Measurements from ENCODE around the gene DCDC2.

DCDC2 gene

GRCh38 chr6:24327756-24328155 is 30.1 kb downstream of the DCDC2 start:
- TF ChIP-seq, protein P1, sequence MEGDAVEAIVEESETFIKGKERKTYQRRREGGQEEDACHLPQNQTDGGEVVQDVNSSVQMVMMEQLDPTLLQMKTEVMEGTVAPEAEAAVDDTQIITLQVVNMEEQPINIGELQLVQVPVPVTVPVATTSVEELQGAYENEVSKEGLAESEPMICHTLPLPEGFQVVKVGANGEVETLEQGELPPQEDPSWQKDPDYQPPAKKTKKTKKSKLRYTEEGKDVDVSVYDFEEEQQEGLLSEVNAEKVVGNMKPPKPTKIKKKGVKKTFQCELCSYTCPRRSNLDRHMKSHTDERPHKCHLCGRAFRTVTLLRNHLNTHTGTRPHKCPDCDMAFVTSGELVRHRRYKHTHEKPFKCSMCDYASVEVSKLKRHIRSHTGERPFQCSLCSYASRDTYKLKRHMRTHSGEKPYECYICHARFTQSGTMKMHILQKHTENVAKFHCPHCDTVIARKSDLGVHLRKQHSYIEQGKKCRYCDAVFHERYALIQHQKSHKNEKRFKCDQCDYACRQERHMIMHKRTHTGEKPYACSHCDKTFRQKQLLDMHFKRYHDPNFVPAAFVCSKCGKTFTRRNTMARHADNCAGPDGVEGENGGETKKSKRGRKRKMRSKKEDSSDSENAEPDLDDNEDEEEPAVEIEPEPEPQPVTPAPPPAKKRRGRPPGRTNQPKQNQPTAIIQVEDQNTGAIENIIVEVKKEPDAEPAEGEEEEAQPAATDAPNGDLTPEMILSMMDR (conservative IDR thresholded peaks at IDR 0.05; ENCODE audit: low read depth, low read length), result no peak

GRCh38 chr6:24325978-24326377 is 31.9 kb downstream of the DCDC2 start:
- no peak overlapping the region for H3K4me3 ChIP-seq (IDR thresholded peaks at IDR 0.05; ENCODE audit: insufficient read depth, low read depth, low read length)
- H3K4me2 ChIP-seq, result no peak overlapping the region
- H3K4me1 ChIP-seq (ENCODE audit: low read depth, poor library complexity, severe bottlenecking), result no peaks in the 10 kb centered on the region
- H3K27me3 ChIP-seq (ENCODE audit: insufficient read depth, low read depth), result no peaks in the 10 kb centered on the region
- H3K79me2 ChIP-seq (ENCODE audit: insufficient read depth, low read depth), result no peaks in the 10 kb centered on the region
- TF ChIP-seq, protein P1 (conservative IDR thresholded peaks at IDR 0.05; ENCODE audit: low read depth, low read length), result no peak
- no peak overlapping the region for H3K9ac ChIP-seq
- no peak overlapping the region for H2AFZ ChIP-seq (ENCODE audit: low read depth)
- H3K36me3 ChIP-seq (ENCODE audit: insufficient read depth), result no peaks in the 10 kb centered on the region
- H3K27ac ChIP-seq, result no peak overlapping the region
- no peaks in the 10 kb centered on the region for H4K20me1 ChIP-seq (ENCODE audit: insufficient read depth)

More at GRCh38 chr6:24327756-24328155, 30.1 kb downstream of the DCDC2 start:
- Histone ChIP-seq H3K4me1 (ENCODE audit: low read depth, poor library complexity, severe bottlenecking) (no peaks in the 10 kb centered on the region), H3K79me2 (ENCODE audit: insufficient read depth, low read depth) (no peaks in the 10 kb centered on the region), H3K27me3 (ENCODE audit: insufficient read depth, low read depth) (no peaks in the 10 kb centered on the region), H3K4me2 (no peak overlapping the region), H3K4me3 (IDR thresholded peaks at IDR 0.05; ENCODE audit: insufficient read depth, low read depth, low read length) (no peak overlapping the region), H3K9ac (no peak overlapping the region), H4K20me1 (ENCODE audit: insufficient read depth) (no peaks in the 10 kb centered on the region), H3K36me3 (ENCODE audit: insufficient read depth) (no peaks in the 10 kb centered on the region), H2AFZ (ENCODE audit: low read depth) (no peak overlapping the region), H3K27ac (no peak overlapping the region)

DNA sequence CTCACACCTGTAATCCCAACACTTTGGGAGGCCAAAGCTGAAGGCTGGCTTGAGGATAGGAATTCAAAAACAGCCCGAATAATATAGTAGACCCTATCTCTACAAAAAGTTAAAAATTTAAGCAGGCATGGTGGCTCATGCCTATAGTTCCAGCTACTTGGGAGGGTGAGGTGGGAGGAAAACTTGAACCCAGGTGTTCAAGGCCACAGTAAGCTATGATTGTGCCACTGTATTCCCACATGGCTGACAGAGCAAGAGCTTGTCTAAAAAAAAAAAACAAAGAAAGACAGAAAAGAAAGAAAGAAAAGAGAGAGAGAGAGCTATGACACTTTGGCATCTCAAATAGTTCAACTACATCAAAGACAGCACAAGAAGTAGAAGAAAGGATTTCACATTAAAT is 33.2 kb downstream of the DCDC2 start:
- Histone ChIP-seq H3K4me3 (IDR thresholded peaks at IDR 0.05; ENCODE audit: insufficient read depth, low read depth, low read length) (no peak overlapping the region), H3K79me2 (ENCODE audit: insufficient read depth, low read depth) (no peaks in the 10 kb centered on the region), H3K4me1 (ENCODE audit: low read depth, poor library complexity, severe bottlenecking) (no peaks in the 10 kb centered on the region), H2AFZ (ENCODE audit: low read depth) (no peak overlapping the region), H3K27me3 (ENCODE audit: insufficient read depth, low read depth) (no peaks in the 10 kb centered on the region), H3K36me3 (ENCODE audit: insufficient read depth) (no peaks in the 10 kb centered on the region), H4K20me1 (ENCODE audit: insufficient read depth) (no peaks in the 10 kb centered on the region), H3K27ac (no peak overlapping the region), H3K4me2 (no peak overlapping the region), H3K9ac (no peak overlapping the region)
- TF ChIP-seq, protein P1 (conservative IDR thresholded peaks at IDR 0.05; ENCODE audit: low read depth, low read length), result no peak

GRCh38 chr6:24323632-24324337 is 34.1 kb downstream of the DCDC2 start:
- no peak overlapping the region for H3K4me3 ChIP-seq (IDR thresholded peaks at IDR 0.05; ENCODE audit: insufficient read depth, low read depth, low read length)
- no peaks in the 10 kb centered on the region for H3K4me1 ChIP-seq (ENCODE audit: low read depth, poor library complexity, severe bottlenecking)
- TF ChIP-seq, protein P1 (conservative IDR thresholded peaks at IDR 0.05; ENCODE audit: low read depth, low read length), result no peak
- H3K4me2 ChIP-seq, result no peak overlapping the region
- no peak overlapping the region for H3K27ac ChIP-seq
- H3K27me3 ChIP-seq (ENCODE audit: insufficient read depth, low read depth), result no peaks in the 10 kb centered on the region
- no peak overlapping the region for H3K9ac ChIP-seq
- H3K36me3 ChIP-seq (ENCODE audit: insufficient read depth), result no peaks in the 10 kb centered on the region
- H2AFZ ChIP-seq (ENCODE audit: low read depth), result no peak overlapping the region
- H3K79me2 ChIP-seq (ENCODE audit: insufficient read depth, low read depth), result no peaks in the 10 kb centered on the region
- H4K20me1 ChIP-seq (ENCODE audit: insufficient read depth), result no peaks in the 10 kb centered on the region

Data from KMS-11 (cell line).